Upper lobe of left lung (tissue), 4 donors: Measurements from ENCODE around the gene GALC.

ENCODE experiments used
- CTCF ChIP-seq, 6 experiments: fragments of 450-650 bp in 4 of 6; fragments of 200-600 bp in 2 of 6; sonication (generic) in 2 of 6; IDR thresholded peaks; one replicate each; pipeline ENCODE4 v1.5.1; 2016 to 2019; ENCODE audit warnings: antibody characterized with exemption in 6 of 6
- EP300 ChIP-seq, 4 donors: sonication (generic); formaldehyde crosslinking; IDR thresholded peaks; one replicate each; pipeline ENCODE4 v1.5.1; 2017; ENCODE audit warnings: antibody characterized with exemption in 4 of 4, control low read depth in 2 of 4
- POLR2A ChIP-seq, 4 donors: fragments of 450-650 bp; IDR thresholded peaks; one replicate each; pipeline ENCODE4 v1.5.1; 2016 to 2017; ENCODE audit warnings: antibody characterized with exemption in 4 of 4, mild to moderate bottlenecking in 2 of 4

GRCh38 chr14:87960013-87960787 lies 32.8 kb downstream of the GALC start:
- TF ChIP-seq POLR2A (IDR thresholded peaks at IDR 0.05) (no peak), CTCF (IDR thresholded peaks at IDR 0.05) (no peak), EP300 (IDR thresholded peaks at IDR 0.05) (no peak)
